H1 (cell line): ENCODE data around the gene ASTN2. TPM values are rescaled to one million over a fixed set of nuclear protein-coding genes. Genes with fewer than 3 reads are reported as not detected.

Source experiments
- TAF7 ChIP-seq: optimal IDR thresholded peaks from 2 replicates; pipeline ENCODE3; 2011; ENCODE audit warnings: low read depth, mild to moderate bottlenecking, inconsistent platforms, low read length, moderate library complexity, borderline replicate concordance
- polyA plus RNA-seq, 7 experiments: library from polyadenylated mRNA; depleted of rRNA in 3 of 7; stranded (reverse) in 5 of 7; unstranded in 2 of 7; fragments of >200 nt in 5 of 7; fragments of 200-250 nt in 2 of 7; gene quantifications; 1 replicate in 5 of 7; 2 replicates in 1 of 7; 4 replicates in 1 of 7; pipeline versions ENCODE4 v1.2.1 to v1.2.3, GENCODE V29; 2011 to 2013; ENCODE audit warnings: missing spikeins in 2 of 7, mixed read lengths in 2 of 7
- total RNA-seq: library from RNA; stranded (reverse); fragmentation: NEBNext Ultra II Directional; extraction: Animal tissue kit (Norgen Biotek cat#: 25700); gene quantifications from 2 replicates; pipeline ENCODE4 v1.2.1, GENCODE V29; 2021
- TF ChIP-seq, protein P1 (sequence below): IDR thresholded peaks from 2 replicates; pipeline ENCODE4 v1.6.1; 2011; ENCODE audit warnings: low read depth, mild to moderate bottlenecking, low read length; ENCODE audit not compliant: insufficient read depth

ASTN2 gene
- total and polyA plus RNA-seq, 2 of the 8 experiments (the other 6 are each of a cell fraction or from before 2014, with no cell fraction given) = 8.2 to 13.7 TPM

DNA sequence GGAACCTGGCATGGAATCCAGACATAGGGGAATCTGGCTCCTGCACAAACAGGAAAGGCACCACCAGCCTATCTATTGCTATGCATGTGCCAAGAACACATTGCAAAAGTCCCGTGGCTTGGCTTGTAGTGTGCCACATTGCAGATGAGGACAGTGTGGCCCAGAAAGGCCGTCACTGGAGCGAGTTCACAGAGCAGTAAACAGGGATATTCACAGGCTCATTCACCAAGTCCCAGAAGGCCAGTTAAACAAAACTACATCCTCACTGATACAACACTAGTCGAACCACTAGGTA lies 767.4 kb downstream of the ASTN2 start (continued):
- TF ChIP-seq, protein P1, sequence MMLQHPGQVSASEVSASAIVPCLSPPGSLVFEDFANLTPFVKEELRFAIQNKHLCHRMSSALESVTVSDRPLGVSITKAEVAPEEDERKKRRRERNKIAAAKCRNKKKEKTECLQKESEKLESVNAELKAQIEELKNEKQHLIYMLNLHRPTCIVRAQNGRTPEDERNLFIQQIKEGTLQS = no peak
- TF ChIP-seq TAF7 = no peak
